Dedifferentiated amniotic fluid mesenchymal stem cell (primary cell): ENCODE results near the gene FTH1.

Experiments
- DNase-seq: peaks from one replicate; pipeline ENCODE4 v3.0.0-alpha.2; 2016; ENCODE audit errors: extremely low spot score

Gene FTH1

DNA sequence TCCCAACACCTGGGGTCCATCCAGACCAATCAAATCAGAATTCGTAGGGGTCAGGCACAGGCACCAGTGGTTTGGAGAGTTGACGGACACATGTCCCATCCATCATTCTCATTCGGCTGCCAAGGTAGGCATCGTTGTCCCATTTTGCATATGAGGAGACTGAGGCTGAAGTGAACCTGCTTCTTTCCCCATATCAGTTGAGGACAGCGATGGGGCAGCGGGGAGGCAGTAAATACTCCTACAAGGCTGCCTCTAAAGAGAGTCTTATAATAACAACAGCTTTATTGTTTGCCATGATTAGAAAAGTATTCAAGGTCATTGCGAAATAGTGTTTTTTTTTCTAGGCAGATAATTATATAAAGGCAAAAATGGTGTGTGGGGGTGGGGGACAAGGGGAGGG is 18.9 kb downstream of the FTH1 start:
- no peak for DNase-seq

DNA sequence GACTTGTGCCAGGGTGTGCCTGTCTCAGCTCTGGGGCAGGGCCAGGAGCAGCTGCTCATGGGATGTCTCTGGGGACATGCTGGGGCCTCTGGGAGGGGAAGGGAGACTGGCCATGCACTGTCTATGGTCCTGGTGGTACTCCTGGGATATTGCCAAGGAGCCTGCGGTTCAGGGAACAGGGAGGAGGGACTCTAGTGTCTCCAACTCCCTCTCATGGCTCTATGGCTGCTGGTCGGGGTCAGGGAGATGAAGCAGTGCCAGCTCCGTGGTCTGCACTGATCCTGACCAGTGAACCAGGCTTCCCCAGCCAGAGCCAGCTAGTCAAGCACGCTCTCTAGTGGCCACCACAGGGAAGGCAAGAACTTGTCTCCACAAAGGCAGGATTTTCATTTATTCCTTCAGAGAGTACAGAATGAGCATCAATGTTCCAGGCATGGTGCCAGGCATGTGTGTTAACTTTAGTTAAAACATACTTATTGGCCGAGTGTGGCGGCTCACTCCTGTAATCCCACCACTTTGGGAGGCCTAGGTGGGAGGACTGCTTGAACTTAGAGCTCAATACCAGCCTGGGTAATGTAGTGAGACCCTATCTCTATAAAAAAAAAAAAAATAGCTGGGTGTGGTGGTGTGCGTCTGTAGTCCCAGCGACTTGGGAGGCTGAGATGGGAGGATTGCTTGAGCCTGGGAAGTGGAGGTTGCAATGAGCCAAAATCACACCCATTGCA is 19.8 kb downstream of the FTH1 start:
- peak; percentile 90 for DNase-seq

DNA sequence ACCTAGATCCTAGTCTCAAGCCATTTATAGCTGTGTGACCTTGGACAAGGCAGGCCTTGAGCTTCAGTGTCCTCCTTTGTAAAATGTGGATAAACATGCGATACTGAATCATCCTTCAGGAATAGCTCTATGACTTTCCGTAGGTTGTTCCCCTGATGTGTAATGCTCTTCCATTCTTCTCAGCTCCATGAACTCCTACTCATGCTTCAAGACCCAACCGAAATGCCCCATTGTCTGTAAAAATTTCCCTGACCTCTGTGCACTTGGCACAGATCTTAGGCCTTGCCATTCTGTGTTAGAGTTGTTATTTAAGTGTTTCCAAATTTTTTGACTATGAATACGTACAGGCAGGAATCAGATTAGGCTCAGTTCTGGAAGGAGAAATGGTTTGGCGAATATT is 20.5 kb downstream of the FTH1 start:
- no peak for DNase-seq

DNA sequence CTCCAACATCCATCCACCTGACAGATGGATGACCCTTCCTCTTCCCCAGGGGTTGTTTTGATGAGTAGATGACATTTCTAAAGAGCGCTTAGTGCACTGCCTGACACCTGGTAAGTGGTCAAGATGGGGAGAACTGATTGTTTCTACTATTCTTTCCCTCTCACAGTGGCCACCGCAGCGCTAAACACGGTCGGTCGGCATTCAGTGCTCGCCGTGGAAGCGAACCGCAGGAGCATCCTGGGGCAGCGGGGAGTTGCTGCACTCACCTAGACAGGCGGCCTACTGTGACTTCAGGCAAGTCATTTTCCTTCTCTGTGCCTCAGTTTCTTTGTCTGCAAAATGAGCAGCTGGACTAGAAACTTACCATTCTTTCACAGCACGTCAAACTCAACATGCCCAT is 22.2 kb downstream of the FTH1 start:
- no peak for DNase-seq

DNA sequence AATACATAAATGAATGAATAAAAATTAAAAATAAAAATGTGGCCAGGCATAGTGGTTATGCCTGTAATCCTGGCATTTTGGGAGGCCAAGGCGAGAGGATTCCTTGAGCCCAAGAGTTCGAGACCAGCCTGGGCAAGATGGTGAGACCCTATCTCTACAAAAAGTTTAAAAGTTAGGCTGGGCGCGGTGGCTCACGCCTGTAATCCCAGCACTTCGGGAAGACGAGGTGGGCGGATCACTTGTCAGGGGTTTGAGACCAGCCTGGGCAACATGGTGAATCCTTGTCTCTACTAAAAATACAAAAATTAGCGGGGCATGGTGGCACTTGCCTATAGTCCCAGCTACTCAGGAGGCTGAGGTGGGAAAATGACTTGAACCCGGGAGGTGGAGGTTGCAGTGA is 27.0 kb downstream of the FTH1 start:
- DNase-seq: no peak

- DNase-seq: no peak
These were observed 31.6 kb downstream of the FTH1 start for GRCh38 chr11:61935861-61936260.

GRCh38 chr11:61930933-61931332 is 36.5 kb downstream of the FTH1 start:
- DNase-seq: no peak

- no peak for DNase-seq
These were observed 38.8 kb downstream of the FTH1 start for GRCh38 chr11:61928606-61929005.

- no peak for DNase-seq
These were observed 39.9 kb downstream of the FTH1 start for GRCh38 chr11:61927501-61927900.

GRCh38 chr11:61926235-61926634 is 41.2 kb downstream of the FTH1 start:
- no peak for DNase-seq

GRCh38 chr11:61925736-61926135 is 41.7 kb downstream of the FTH1 start:
- DNase-seq: no peak

DNA sequence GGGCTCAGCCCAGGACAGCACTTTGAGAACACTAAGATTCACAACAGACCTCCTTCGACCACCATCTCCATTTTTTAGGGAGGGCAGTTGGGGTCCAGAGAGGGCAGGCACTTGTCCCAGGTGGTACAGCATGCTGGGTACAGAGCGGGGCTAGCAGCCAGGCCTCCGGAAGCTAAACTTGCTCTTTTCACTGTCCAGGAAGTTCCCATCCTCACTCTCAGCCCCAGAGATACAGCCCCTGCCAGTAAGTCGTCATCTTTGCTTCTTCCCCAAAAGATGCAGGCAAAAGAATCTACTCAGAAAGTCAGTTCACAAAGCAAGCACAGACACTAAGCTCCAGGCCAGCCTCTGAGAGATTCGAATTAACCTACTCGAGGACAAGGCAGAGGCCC is 43.4 kb downstream of the FTH1 start:
- no peak for DNase-seq

- peak; percentile 74 for DNase-seq
These were observed 44.0 kb downstream of the FTH1 start for GRCh38 chr11:61923166-61924063.

- DNase-seq: peak; percentile 69
These were observed 44.9 kb downstream of the FTH1 start for GRCh38 chr11:61922539-61922938.

DNA sequence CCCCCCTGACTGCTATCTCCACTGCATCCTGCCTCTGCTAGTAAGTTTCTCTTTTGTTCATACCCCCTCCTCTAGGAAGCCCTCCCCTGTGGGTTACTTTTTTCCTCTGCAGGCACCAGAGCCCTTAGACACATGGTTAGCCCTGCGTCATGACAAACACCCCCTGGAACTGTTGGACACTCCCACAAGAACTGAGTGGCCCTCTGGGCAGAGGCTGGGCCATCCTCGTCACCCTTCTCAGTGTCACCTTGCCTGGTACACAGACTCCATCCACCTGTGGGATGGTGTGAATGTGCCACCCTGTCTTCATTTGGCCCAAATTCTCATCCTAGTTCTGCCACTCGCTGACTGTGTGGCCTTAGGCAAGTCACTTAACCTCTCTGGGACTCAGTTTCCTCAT is 46.0 kb downstream of the FTH1 start:
- DNase-seq: no peak

DNA sequence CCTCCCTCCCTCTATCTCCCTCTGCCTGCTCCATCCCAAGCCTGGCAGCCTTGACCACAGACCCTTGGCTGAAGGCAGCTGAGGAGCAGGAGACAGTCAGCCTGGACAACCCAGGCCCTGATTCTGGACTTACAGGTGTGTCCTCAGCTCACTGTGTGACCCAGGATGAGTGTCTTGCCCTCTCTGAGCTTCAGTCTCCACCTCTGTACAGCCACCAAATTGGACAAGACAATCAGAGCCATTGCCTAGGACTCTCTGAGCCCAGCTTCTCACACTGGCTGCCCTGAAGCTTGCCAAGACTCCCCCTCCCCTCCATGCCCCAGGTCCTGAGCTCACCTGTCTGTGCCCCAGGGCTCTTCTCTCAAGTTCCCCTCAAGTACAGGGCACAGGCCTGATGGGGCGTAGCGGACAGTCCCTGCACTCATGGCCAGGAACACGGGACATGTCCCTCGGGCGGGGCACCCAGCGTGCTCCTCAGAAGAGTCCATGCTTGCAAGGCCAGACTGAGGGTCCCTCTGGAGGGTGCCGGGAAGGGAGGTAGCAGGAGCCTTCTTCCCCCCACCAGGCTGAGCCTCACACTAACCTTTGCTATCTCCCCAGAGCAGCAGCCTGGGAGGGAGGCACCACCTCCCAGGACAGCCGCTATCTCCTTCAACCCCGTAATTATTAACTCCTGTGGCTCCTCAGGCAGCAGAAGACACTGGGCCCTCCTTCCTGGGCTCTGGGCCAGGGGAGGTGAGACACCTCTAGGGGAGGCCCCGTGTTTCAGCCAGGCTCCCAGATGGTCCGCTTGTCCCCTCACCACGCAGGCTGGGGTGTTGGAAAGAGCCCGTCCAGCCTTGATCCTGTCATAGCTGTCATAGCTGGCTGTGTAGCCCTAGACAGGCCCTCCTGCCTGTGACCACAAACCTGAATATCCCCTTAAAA is 47.5 kb downstream of the FTH1 start:
- DNase-seq: no peak

GRCh38 chr11:61918938-61919704 is 48.3 kb downstream of the FTH1 start:
- DNase-seq: no peak

GRCh38 chr11:61918251-61918937 is 49.0 kb downstream of the FTH1 start:
- DNase-seq: no peak

DNA sequence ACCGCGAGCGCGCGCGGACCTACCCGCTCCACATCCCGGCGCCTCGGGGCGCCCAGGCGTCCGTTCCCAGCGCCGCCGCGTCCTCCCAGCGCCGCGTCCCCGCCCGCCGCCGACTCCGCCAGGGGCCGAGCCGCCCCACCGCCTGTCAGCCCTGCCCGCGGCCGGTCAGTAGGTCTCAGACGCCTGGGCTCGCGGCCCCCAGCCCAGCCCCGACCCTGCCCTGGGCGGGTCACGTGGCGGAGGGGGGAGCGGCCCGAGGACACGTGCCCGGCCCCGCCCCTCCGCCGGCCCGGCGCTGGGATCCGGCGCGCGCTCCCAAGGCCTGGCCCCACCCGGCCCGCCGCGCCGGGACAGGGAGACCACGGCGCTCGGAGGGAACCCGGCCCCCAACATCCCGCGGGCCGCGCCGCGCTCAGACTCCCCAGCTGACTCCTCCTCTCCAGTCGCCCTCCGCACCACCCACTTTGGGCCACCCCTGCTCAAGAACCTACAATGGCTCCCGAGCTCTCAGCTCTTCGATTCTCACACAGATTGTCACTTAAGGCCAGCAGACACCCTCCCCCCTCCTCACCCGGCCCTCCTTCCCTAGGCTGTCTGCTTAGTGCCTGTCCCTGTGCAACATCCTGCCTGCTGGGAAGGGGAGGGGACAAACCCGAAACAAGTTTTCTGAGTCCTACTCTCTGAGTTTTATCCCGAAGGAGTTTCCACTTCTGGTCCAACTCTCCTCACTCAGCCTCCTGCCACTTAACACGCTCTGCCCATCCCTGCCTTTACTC is 49.9 kb downstream of the FTH1 start, which contains the start of gene RAB3IL1:
TSS of gene RAB3IL1 (minus strand) at position 233 of the 776 bp plus-strand sequence. CDS start at position 34, 199 bp downstream.
- DNase-seq: peak; percentile 35
